Coronary artery (tissue), 2 donors: ENCODE results near the gene RAB20.

ENCODE experiments used
- DNase-seq: peaks from one replicate; pipeline ENCODE4 v3.0.0-alpha.2; 2017; ENCODE audit warnings: low spot score
- H3K27ac ChIP-seq, 2 donors: fragments of 200-600 bp; sonication (generic); one replicate each; pipeline ENCODE4 v1.5.1; 2016 to 2019
- H3K4me3 ChIP-seq: fragments of 200-600 bp; sonication (generic); 2 replicates; pipeline ENCODE4 v1.5.1; 2016; ENCODE audit warnings: mild to moderate bottlenecking, moderate library complexity
- CTCF ChIP-seq: fragments of 200-600 bp; sonication (generic); IDR thresholded peaks from one replicate; pipeline ENCODE4 v1.5.1; 2019; ENCODE audit warnings: antibody characterized with exemption

Gene RAB20

GRCh38 chr13:110582421-110582954 is 21.0 kb upstream of the RAB20 start:
- no peak for TF ChIP-seq CTCF

DNA sequence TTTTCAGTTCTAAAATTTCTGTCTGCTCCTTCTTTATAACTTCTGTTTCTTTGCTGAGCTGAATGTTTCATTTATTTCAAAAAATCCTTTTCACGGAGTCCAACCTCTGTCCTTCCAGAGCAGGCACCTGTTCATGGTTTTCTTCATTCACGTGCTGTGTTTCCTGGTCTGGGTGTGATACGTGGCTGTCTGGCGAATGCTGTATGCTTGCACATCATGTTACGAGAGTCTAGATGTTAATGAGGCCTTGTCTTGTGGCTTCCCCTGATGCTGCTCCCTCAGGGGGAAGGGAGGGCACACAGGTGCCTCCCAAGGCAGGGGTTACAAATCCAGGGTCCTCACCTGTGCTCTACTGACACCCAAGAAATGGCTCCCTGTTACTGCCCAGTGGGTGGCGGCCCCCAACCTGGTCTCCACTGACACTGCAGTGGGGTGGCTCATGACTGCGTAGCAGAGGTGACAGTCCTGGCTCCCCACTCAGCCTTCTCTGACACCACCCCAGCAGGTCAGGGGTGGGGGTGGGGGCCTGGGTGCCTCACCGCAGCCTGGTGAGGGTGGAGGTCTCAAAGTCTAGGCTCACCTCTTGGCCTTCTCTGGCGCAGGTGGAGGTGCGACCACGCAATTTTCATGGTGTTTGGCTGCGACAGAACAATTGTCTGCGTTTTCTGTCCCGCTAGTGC is 20.1 kb upstream of the RAB20 start:
- no peak overlapping the region for H3K27ac ChIP-seq
- no peak for TF ChIP-seq CTCF
- no peak overlapping the region for H3K4me3 ChIP-seq
- DNase-seq, result no peak

More at GRCh38 chr13:110582421-110582954, 21.0 kb upstream of the RAB20 start:
- H3K4me3 ChIP-seq, result no peak overlapping the region
- DNase-seq, result no peak
- H3K27ac ChIP-seq, result no peak overlapping the region

- Histone ChIP-seq H3K4me3 (no peak overlapping the region), H3K27ac (no peak overlapping the region)
- DNase-seq, result no peak
- TF ChIP-seq CTCF, result no peak
These were observed 19.3 kb upstream of the RAB20 start for GRCh38 chr13:110580800-110581199.

GRCh38 chr13:110578363-110578762 is 16.8 kb upstream of the RAB20 start:
- no peak for TF ChIP-seq CTCF
- Histone ChIP-seq H3K4me3 (no peak overlapping the region), H3K27ac (no peak overlapping the region)
- DNase-seq, result no peak

DNA sequence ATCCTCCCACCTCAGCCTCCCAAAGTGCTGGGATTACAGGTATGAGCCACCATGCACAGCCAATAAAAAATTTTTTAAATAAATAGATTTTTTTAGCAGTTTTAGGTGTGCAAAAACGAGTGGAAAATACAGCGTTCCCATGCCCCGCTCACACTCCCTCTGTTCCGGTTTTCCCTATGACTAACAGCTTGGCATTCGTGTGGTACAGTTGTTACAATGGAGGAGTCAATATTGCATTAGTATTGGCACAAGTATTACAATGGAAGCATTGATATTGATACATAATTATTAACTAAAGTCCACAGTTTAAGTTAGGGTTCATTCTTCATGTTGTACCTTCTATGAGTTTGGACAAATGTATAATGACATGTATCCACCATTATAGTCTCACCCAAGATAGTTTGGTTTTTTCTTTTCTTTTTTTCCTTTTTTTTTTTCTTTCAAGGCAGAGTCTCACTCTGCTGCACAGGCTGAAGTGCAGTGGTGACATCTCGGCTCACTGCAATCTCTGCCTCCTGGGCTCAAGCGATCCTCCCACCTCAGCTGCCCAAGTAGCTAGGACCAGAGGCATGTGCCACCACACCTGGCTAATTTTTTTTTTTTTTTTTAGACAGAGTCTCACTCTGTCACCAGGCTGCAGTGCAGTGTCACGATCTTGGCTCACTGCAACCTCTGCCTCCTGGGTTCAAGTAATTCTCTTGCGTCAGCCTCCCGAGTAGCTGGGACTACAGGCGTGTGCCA is 15.4 kb upstream of the RAB20 start:
- DNase-seq, result no peak
- Histone ChIP-seq H3K4me3 (no peak overlapping the region), H3K27ac (no peak overlapping the region)
- TF ChIP-seq CTCF, result no peak

GRCh38 chr13:110576070-110576394 is 14.5 kb upstream of the RAB20 start:
- Histone ChIP-seq H3K4me3 (no peak overlapping the region), H3K27ac (no peak overlapping the region)
- no peak for TF ChIP-seq CTCF
- no peak for DNase-seq
